Hepatocyte (in vitro differentiated cells): ENCODE measurements around the gene TADA3.

ENCODE experiments used
- EZH2phosphoT487 ChIP-seq: fragments of 200-600 bp; sonication (generic); IDR thresholded peaks from one replicate; pipeline ENCODE4 v1.6.1; 2018; ENCODE audit warnings: antibody characterized with exemption, mild to moderate bottlenecking, low read depth, moderate library complexity; ENCODE audit not compliant: unreplicated experiment, severe bottlenecking
- TF ChIP-seq, protein P1 (sequence below): fragments of 200-600 bp; sonication (generic); IDR thresholded peaks from 2 replicates; pipeline ENCODE4 v1.5.1; 2016; ENCODE audit warnings: antibody characterized with exemption, mild to moderate bottlenecking; ENCODE audit not compliant: poor library complexity

DNA sequence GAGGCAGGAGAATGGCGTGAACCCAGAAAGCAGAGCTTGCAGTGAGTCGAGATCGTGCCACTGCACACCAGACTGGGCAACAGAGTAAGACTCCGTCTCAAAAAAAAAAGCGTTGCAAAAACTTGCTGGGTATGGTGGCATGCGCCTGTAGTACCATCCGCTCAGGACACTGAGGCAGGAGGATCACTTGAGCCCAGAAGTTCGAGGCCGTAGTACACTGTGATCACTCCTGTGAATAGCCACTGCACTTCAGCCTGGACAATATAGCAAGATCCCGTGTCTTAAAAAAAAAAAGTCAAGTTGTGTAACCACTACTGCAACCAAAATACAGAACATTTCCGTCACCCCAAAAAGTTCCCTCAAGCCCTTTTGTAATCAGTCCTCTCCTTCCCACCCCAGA, 2.1 kb upstream of the TADA3 start:
- TF ChIP-seq, protein P1, sequence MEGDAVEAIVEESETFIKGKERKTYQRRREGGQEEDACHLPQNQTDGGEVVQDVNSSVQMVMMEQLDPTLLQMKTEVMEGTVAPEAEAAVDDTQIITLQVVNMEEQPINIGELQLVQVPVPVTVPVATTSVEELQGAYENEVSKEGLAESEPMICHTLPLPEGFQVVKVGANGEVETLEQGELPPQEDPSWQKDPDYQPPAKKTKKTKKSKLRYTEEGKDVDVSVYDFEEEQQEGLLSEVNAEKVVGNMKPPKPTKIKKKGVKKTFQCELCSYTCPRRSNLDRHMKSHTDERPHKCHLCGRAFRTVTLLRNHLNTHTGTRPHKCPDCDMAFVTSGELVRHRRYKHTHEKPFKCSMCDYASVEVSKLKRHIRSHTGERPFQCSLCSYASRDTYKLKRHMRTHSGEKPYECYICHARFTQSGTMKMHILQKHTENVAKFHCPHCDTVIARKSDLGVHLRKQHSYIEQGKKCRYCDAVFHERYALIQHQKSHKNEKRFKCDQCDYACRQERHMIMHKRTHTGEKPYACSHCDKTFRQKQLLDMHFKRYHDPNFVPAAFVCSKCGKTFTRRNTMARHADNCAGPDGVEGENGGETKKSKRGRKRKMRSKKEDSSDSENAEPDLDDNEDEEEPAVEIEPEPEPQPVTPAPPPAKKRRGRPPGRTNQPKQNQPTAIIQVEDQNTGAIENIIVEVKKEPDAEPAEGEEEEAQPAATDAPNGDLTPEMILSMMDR, result no peak
- TF ChIP-seq EZH2phosphoT487, result no peak
